OCI-LY7 (cell line): ENCODE data around the gene DGKG.

Experiments
- CTCF ChIP-seq: fragments of 200-600 bp; sonication (generic); conservative IDR thresholded peaks from 2 replicates; pipeline ENCODE4 v1.5.1; 2014; ENCODE audit warnings: mild to moderate bottlenecking, antibody characterized with exemption, low read length, moderate library complexity, mixed read lengths
- EZH2phosphoT487 ChIP-seq: fragments of 200-600 bp; sonication (generic); IDR thresholded peaks from 2 replicates; pipeline ENCODE4 v1.6.1; 2018; ENCODE audit warnings: low read depth, borderline replicate concordance, mild to moderate bottlenecking, mixed run types, antibody characterized with exemption, low read length, moderate library complexity, mixed read lengths

GRCh38 chr3:186110975-186111974 lies 250.8 kb downstream of the DGKG start:
- TF ChIP-seq EZH2phosphoT487 (no peak), CTCF (no peak)
